ENCODE measurements around the gene SNAP23. TPM values are rescaled to one million over a fixed set of nuclear protein-coding genes. Genes with fewer than 3 reads are reported as not detected.
A peak's percentile ranks its signal among the peaks of the same experiment; 100 is the strongest.

Gene SNAP23
- total and polyA plus RNA-seq, 2 of the 8 experiments (the other 6 are each of a cell fraction or from before 2014, with no cell fraction given): 58.0 to 72.8 TPM

- Histone ChIP-seq H3K14ac (ENCODE audit: insufficient read length) (no peak within 1 kb of the TSS), H3K79me2 (ENCODE audit: control insufficient read depth in 1 of 2, insufficient read depth in 2 of 2, low read length in 2 of 2) (no peaks in the 10 kb centered on the region), H3K56ac (replicated peaks; ENCODE audit: insufficient read length, low read depth, low read length) (no peak within 1 kb of the TSS), H3K18ac (ENCODE audit: extremely low read depth, low read length) (peak within 1 kb of the TSS; percentile 71), H2BK15ac (ENCODE audit: low read length) (0 out of 2 replicates have a peak within 1 kb of the TSS, but pooled peaks have one; percentile 11), H3K36me3 (ENCODE audit: control insufficient read depth in 2 of 4, insufficient read depth in 4 of 4, low read length in 3 of 4) (no peaks in the 10 kb centered on the region), H3K9me3 (ENCODE audit: insufficient read depth in 2 of 2, low read depth in 1 of 2, low read length in 1 of 2) (no peaks in the 10 kb centered on the region), H3K4me2 (ENCODE audit: insufficient read depth in 1 of 2, low read depth in 2 of 2, low read length in 2 of 2) (peak within 1 kb of the TSS; percentile 83 to 95), H2AK5ac (ENCODE audit: low read depth, low read length) (0 out of 2 replicates have a peak within 1 kb of the TSS, but pooled peaks have one; percentile 53), H4K5ac (ENCODE audit: insufficient read length, low read depth, low read length) (peak within 1 kb of the TSS; percentile 66), H2BK12ac (ENCODE audit: low read depth, low read length) (peak within 1 kb of the TSS; percentile 68; the same call in 1 of the 2 replicates), H4K20me1 (replicated peaks in 1 of 2; ENCODE audit: control insufficient read depth in 1 of 2, insufficient read depth in 2 of 2, low read length in 2 of 2) (no peaks in the 10 kb centered on the region), H3K27me3 (replicated peaks in 1 of 4; ENCODE audit: control insufficient read depth in 3 of 4, extremely low read depth in 1 of 4, insufficient read depth in 3 of 4, low read length in 3 of 4) (peaks cover 1 to 11% (median 9%) of the 10 kb centered on the region in 4 experiments), H3K4me1 (replicated peaks in 1 of 4; ENCODE audit: control insufficient read depth in 3 of 4, insufficient read depth in 4 of 4, low read length in 3 of 4) (no peaks in the 10 kb centered on the region; a peak in 1 of 7 replicates), H2BK20ac (ENCODE audit: low read length) (no peak within 1 kb of the TSS), H2AFZ (ENCODE audit: low read length) (peak within 1 kb of the TSS; percentile 91), H3K27ac (ENCODE audit: low read depth, low read length) (no peak within 1 kb of the TSS), H4K91ac (replicated peaks; ENCODE audit: insufficient read length, low read length) (no peak within 1 kb of the TSS), H3K4me3 (ENCODE audit: extremely low read depth in 1 of 4, insufficient read depth in 2 of 4, low read depth in 3 of 4, low read length in 4 of 4) (peak within 1 kb of the TSS; percentile 67 to 80 (median 72)), H3K23me2 (ENCODE audit: low read depth, low read length) (peaks cover 14% of the 10 kb centered on the region; the same call in 1 of the 2 replicates), H3K79me1 (ENCODE audit: low read depth, low read length) (0 out of 2 replicates have a peak, but pooled peaks cover 4% of the 10 kb centered on the region), H2BK120ac (replicated peaks; ENCODE audit: low read depth, low read length) (no peak within 1 kb of the TSS), H2BK5ac (ENCODE audit: low read depth, low read length) (no peak within 1 kb of the TSS), H3K9ac (replicated peaks in 1 of 4; ENCODE audit: extremely low read depth in 1 of 4, low read depth in 3 of 4, low read length in 3 of 4) (peak within 1 kb of the TSS; percentile 56 to 76 (median 62)), H3K4ac (replicated peaks; ENCODE audit: insufficient read length, low read depth, low read length) (peak within 1 kb of the TSS; percentile 38), H4K8ac (ENCODE audit: extremely low read depth, insufficient read depth, low read length) (peak within 1 kb of the TSS; percentile 75; the same call in 1 of the 2 replicates), H3K23ac (ENCODE audit: insufficient read length) (no peak within 1 kb of the TSS)
- CTCF ChIA-PET (ENCODE audit: partially characterized antibody): interaction anchor here (0.7 to 2.4 kb wide), 5 partner anchors 16 to 617 kb away, joined by 3 to 6 read pairs (median 3); no protein-coding TSS in a partner anchor
- POLR2A ChIA-PET (ENCODE audit: partially characterized antibody): interaction anchor here (0.6 to 2.2 kb wide), 8 partner anchors 8 to 244 kb away, joined by 3 to 9 read pairs (median 3); partner anchors contain the start of genes HAUS2 and LRRC57
- FAIRE-seq: no peak
- WGBS, 2 experiments (ENCODE audit: extremely low coverage in 1 of 2, insufficient coverage in 1 of 2, insufficient read length in 1 of 2, insufficient replicate concordance in 2 of 2, low coverage in 1 of 2, low lambda C conversion rate in 2 of 2, missing lambda C conversion rate in 1 of 2): 2% methylated on average over 72 of the region's 95 CpGs; no CpG with 5 or more reads in 1 of the 2 experiments
- peak; percentile 97 for DNase-seq (ENCODE audit: low read depth in 1 of 2, low spot score in 2 of 2)
- peak; percentile 22; the same call in 1 of the 2 replicates for TF ChIP-seq TAF1 (IDR thresholded peaks at IDR 0.05; ENCODE audit: low read depth, low read length)
- TF ChIP-seq BACH1 (IDR thresholded peaks at IDR 0.05; ENCODE audit: low read length): no peak
- TF ChIP-seq POLR2AphosphoS5 (IDR thresholded peaks at IDR 0.05; ENCODE audit: low read depth, low read length): peak; percentile 72; the same call in 1 of the 2 replicates
- peak; percentile 89; the same call in 1 of the 2 replicates for TF ChIP-seq SP4 (IDR thresholded peaks at IDR 0.05; ENCODE audit: low read length)
- peak; percentile 28; the same call in 1 of the 2 replicates for TF ChIP-seq NRF1 (IDR thresholded peaks at IDR 0.05; ENCODE audit: low read depth, low read length)
- TF ChIP-seq ASH2L (IDR thresholded peaks at IDR 0.05; ENCODE audit: low read length): peak; percentile 42
- peak; percentile 72 for TF ChIP-seq PHF8 (conservative IDR thresholded peaks at IDR 0.05; ENCODE audit: low read depth, low read length)
- TF ChIP-seq CREB1 (IDR thresholded peaks at IDR 0.05): peak; percentile 55; the same call in 1 of the 2 replicates
- no peak for TF ChIP-seq SAP30 (IDR thresholded peaks at IDR 0.05; ENCODE audit: insufficient read depth, insufficient replicate concordance, low read length)
- TF ChIP-seq RBBP5 (IDR thresholded peaks at IDR 0.05; ENCODE audit: borderline replicate concordance, low read depth, low read length): peak; percentile 50; the same call in 1 of the 2 replicates
- TF ChIP-seq TBP (IDR thresholded peaks at IDR 0.05; ENCODE audit: low read depth, low read length): peak; percentile 77
- TF ChIP-seq YY1 (IDR thresholded peaks at IDR 0.05; ENCODE audit: low read depth, low read length): no peak
Measured at GRCh38 chr15:42575188-42576039, 80.0 kb downstream of the SNAP23 start, which contains the start of gene STARD9. STARD9 (plus strand) TSS chr15:42575606; CDS start chr15:42575716, 110 bp downstream.

Measured in H1 (cell line).